ENCODE results near the gene CCDC61.

- TF ChIP-seq POLR2A (IDR thresholded peaks at IDR 0.05; ENCODE audit: low read length) (no peak), GATA1 (IDR thresholded peaks at IDR 0.05; ENCODE audit: low read depth, low read length) (no peak)
Measured at GRCh38 chr19:46030812-46031550, 35.7 kb downstream of the CCDC61 start.
